Spinal cord (tissue), 10 donors: Measurements from ENCODE around the gene TCEAL8. TPM values are rescaled to one million over a fixed set of nuclear protein-coding genes. Genes with fewer than 3 reads are reported as not detected.
"Not testable (repeated sequence)": the region's sequence is repeated elsewhere in the genome, so short reads cannot be mapped to it uniquely, and the experiment has no call there.

Experiments
- DNase-seq, 6 donors: peaks; one replicate each; pipeline versions ENCODE4 v3.0.0 to v3.0.0-alpha.2; 2013 to 2015; ENCODE audit warnings: low spot score in 6 of 6, low read depth in 4 of 6
- H3K27ac ChIP-seq: one replicate; pipeline ENCODE4 v1.5.1; 2013; ENCODE audit warnings: low read depth, low read length, control low read depth
- H3K27me3 ChIP-seq: one replicate; pipeline ENCODE4 v1.6.1; 2013; ENCODE audit warnings: low read length; ENCODE audit not compliant: control insufficient read depth, insufficient read depth
- H3K36me3 ChIP-seq: one replicate; pipeline ENCODE4 v1.6.1; 2013; ENCODE audit warnings: low read length; ENCODE audit not compliant: control insufficient read depth, insufficient read depth
- H3K4me1 ChIP-seq: one replicate; pipeline ENCODE4 v1.6.1; 2013; ENCODE audit warnings: low read length; ENCODE audit not compliant: control insufficient read depth, insufficient read depth
- H3K4me3 ChIP-seq: one replicate; pipeline ENCODE4 v1.5.1; 2013; ENCODE audit warnings: low read depth, low read length, control low read depth
- H3K9me3 ChIP-seq: one replicate; pipeline ENCODE4 v1.6.1; 2013; ENCODE audit warnings: low read length; ENCODE audit not compliant: control insufficient read depth, insufficient read depth
- WGBS: methylation state at CpG from one replicate; pipeline ENCODE4 v1.1.5; 2013; ENCODE audit warnings: missing lambda C conversion rate; ENCODE audit not compliant: insufficient coverage; 5-methylcytosine and 5-hydroxymethylcytosine counted together
- polyA plus RNA-seq, 2 donors: library from polyadenylated mRNA; unstranded; fragments of 120-200 nt; gene quantifications; one replicate each; pipeline ENCODE4 v1.2.1, GENCODE V29; 2013; ENCODE audit not compliant: insufficient read length in 2 of 2
- total RNA-seq, 2 donors: library from RNA; depleted of rRNA in 1 of 2; stranded (reverse); fragments of 120-200 nt in 1 of 2; fragments of >200 nt in 1 of 2; gene quantifications; one replicate each; pipeline versions ENCODE4 v1.2.3 to v1.2.4, GENCODE V29; 2013 to 2014
- donor health status: healthy.

Gene TCEAL8
- total and polyA plus RNA-seq, 4 donors = 80.8 to 120 (median 110) TPM

DNA sequence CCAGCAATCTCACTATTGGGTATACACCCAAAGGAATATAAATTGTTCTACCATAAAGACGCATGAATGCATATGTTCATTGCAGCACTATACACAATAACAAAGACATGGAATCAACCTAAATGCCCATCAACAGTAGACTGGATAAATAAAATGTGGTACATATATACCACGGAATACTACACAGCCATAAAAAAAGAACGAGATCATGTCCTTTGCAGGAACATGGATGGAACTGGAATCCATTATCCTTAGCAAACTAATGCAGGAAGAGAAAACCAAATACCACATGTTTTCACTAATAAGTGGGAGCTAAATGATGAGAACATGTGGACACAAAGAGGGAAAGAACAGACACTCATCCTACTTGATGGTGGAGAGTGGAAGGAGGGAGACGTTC is 29.0 kb downstream of the TCEAL8 start:
- H3K27me3 ChIP-seq, DNase-seq, H3K36me3 ChIP-seq, H3K4me1 ChIP-seq, H3K27ac ChIP-seq, H3K4me3 ChIP-seq, H3K9me3 ChIP-seq: not testable (repeated sequence)
- WGBS = no CpG with 5 or more reads among the region's 4 CpGs

GRCh38 chrX:103220511-103221323 is 34.2 kb downstream of the TCEAL8 start:
- DNase-seq = peak in 1 of 6 donors; percentile 18
- Histone ChIP-seq H3K9me3 (no peaks in the 10 kb centered on the region), H3K4me3 (no peak overlapping the region), H3K4me1 (peaks cover 4% of the 10 kb centered on the region), H3K27ac (no peak overlapping the region), H3K36me3 (no peaks in the 10 kb centered on the region), H3K27me3 (peaks cover 8% of the 10 kb centered on the region)
- 42% methylated on average over 36 of the region's 39 CpGs for WGBS

- peaks cover 8% of the 10 kb centered on the region for H3K27me3 ChIP-seq
- 41% methylated on average over 21 of the region's 39 CpGs for WGBS
Measured at GRCh38 chrX:103215425-103215991, 39.4 kb downstream of the TCEAL8 start.

DNA sequence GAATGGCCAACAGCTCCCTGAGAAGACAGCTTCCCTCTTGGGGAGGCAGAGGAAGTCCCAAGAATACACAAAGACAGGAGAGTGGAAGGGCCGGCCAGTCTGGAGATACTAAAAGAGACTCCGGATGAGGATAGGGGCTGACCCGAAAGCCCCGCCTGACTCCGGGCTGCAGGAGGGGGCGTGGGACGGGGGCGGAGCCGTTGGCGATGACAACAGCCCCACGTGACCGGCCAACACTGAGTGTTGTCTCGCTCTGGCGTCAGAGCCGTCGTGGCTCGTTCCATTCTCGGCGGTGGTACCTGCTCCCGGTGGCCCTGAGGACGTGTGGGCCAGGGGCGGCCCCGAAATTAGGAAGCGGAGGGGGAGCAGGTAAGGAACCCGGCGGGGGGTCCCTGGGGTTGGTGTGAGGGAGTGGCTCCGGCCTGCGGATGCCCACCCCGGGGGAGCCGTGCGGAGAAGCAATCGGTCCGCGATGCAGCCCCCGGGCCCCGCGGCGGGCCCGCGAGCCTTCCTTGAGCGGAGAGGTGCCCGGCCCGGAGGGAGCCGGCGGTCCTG is 40.0 kb downstream of the TCEAL8 start, which contains the start of gene BEX4:
Gene BEX4, plus strand, starts transcription at position 239 of the 555 bp plus-strand sequence. CDS start 1,046 bp downstream, outside the sequence.
- H3K27ac ChIP-seq = peak within 1 kb of the TSS; percentile 79
- 25% methylated on average over 45 of the region's 45 CpGs for WGBS

More at GRCh38 chrX:103215425-103215991, 39.4 kb downstream of the TCEAL8 start:
- no peaks in the 10 kb centered on the region for H3K4me1 ChIP-seq
- H3K4me3 ChIP-seq = peak overlapping the region; percentile 48
- H3K27ac ChIP-seq = peak overlapping the region; percentile 79
- peak in 5 of 6 donors; percentile 24 to 88 (median 28) for DNase-seq
- H3K9me3 ChIP-seq = no peaks in the 10 kb centered on the region
- no peaks in the 10 kb centered on the region for H3K36me3 ChIP-seq

GRCh38 chrX:103212749-103213457 is 42.1 kb downstream of the TCEAL8 start:
- Histone ChIP-seq H3K36me3 (no peaks in the 10 kb centered on the region), H3K27ac (no peak overlapping the region), H3K4me3 (no peak overlapping the region), H3K4me1 (no peaks in the 10 kb centered on the region), H3K9me3 (no peaks in the 10 kb centered on the region), H3K27me3 (peaks cover 4% of the 10 kb centered on the region)
- WGBS = 80% methylated on average over 1 of the region's 8 CpGs
- no peak for DNase-seq

More for the DNA sequence above, 40.0 kb downstream of the TCEAL8 start, which contains the start of gene BEX4:
- H3K4me1 ChIP-seq = no peaks in the 10 kb centered on the region
- peak; percentile 47 to 94 (median 64) for DNase-seq
- peaks cover 4% of the 10 kb centered on the region for H3K27me3 ChIP-seq
- no peaks in the 10 kb centered on the region for H3K9me3 ChIP-seq
- no peaks in the 10 kb centered on the region for H3K36me3 ChIP-seq
- peak within 1 kb of the TSS; percentile 48 for H3K4me3 ChIP-seq

- Histone ChIP-seq H3K4me3 (no peak overlapping the region), H3K27me3 (peaks cover 6% of the 10 kb centered on the region), H3K27ac (no peak overlapping the region), H3K4me1 (no peaks in the 10 kb centered on the region), H3K9me3 (no peaks in the 10 kb centered on the region), H3K36me3 (no peaks in the 10 kb centered on the region)
- peak in 4 of 6 donors; percentile 19 to 90 (median 70) for DNase-seq
- WGBS = 37% methylated on average over 5 of the region's 7 CpGs
Measured at GRCh38 chrX:103211012-103211715, 43.8 kb downstream of the TCEAL8 start.

DNA sequence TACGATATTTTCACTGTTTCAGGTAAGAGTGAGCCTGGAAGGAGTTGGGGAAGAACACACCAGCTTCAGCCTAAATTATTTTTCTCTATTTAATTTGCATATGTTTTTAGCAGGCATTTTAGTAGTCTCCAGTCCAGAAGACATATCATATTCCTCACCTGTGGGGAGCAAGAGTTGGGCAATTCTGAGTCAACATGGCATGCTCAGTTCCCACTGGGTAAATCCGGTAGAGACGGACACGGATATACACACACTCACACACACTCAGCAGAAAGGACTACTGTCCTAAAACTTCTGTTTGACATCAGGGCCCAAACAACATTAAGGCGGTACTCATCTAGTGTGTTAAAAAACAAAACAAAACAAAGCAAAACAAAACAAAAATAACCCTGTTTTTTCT is 44.9 kb downstream of the TCEAL8 start:
- no peaks in the 10 kb centered on the region for H3K36me3 ChIP-seq
- no peak overlapping the region for H3K27ac ChIP-seq
- DNase-seq = no peak
- no peaks in the 10 kb centered on the region for H3K4me1 ChIP-seq
- 70% methylated on average over 4 of the region's 5 CpGs for WGBS
- H3K9me3 ChIP-seq = no peaks in the 10 kb centered on the region
- no peak overlapping the region for H3K4me3 ChIP-seq
- peaks cover 6% of the 10 kb centered on the region for H3K27me3 ChIP-seq
